NCI-H524 treated with DMSO at 0.1 percent for 48 hours (cell line): ENCODE data around the gene OR11H1.
"Not testable (repeated sequence)": the region's sequence is repeated elsewhere in the genome, so short reads cannot be mapped to it uniquely, and the experiment has no call there.

Source experiments
- DNase-seq: peaks from one replicate; lab custom pipeline; 2025; lab: John Stamatoyannopoulos, UW

The OR11H1 gene, protein sequence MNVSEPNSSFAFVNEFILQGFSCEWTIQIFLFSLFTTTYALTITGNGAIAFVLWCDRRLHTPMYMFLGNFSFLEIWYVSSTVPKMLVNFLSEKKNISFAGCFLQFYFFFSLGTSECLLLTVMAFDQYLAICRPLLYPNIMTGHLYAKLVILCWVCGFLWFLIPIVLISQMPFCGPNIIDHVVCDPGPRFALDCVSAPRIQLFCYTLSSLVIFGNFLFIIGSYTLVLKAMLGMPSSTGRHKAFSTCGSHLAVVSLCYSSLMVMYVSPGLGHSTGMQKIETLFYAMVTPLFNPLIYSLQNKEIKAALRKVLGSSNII

DNA sequence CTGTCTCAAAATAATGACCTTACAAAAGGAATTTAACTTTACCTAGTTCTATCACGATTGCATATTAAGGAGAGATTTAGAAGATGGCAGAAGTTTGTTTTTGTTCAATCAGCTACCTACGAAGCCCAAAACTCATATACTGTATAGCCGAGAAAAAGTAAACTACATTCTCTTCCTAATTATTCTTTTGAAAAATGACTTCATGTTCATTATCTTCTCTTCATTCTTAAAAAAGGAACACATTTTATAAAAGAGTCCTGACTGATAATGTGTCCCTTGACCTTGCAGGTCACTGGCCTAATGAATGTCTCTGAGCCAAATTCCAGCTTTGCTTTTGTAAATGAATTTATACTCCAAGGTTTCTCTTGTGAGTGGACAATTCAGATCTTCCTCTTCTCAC is at the start of gene OR11H1:
TSS of gene OR11H1 (plus strand) at position 301 of the 400 bp plus-strand sequence. CDS start at position 301, 0 bp downstream.
- not testable (repeated sequence) for DNase-seq

DNA sequence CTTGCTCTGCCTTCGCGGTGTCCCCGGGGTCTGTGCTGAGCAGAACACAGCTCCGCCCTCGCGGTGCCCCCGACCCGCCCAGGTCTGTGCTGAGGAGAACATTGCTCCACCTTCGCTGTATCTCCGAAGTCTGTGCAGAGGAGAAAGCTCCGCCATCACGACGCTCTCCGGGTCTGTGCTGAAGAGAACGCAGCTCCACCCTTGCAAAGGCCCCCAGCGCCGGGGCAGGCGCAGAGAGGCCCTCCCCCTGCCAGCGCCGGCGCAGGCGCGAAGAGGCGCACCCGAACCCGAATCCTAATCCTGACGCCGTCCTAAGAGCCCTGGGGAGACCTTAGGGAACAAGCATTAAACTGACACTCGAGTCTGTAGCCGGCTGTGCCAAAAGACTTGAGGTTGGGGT is 18.0 kb upstream of the OR11H1 start:
- DNase-seq = not testable (repeated sequence)

GRCh38 chr22:15515896-15516295 is 12.1 kb upstream of the OR11H1 start:
- not testable (repeated sequence) for DNase-seq

DNA sequence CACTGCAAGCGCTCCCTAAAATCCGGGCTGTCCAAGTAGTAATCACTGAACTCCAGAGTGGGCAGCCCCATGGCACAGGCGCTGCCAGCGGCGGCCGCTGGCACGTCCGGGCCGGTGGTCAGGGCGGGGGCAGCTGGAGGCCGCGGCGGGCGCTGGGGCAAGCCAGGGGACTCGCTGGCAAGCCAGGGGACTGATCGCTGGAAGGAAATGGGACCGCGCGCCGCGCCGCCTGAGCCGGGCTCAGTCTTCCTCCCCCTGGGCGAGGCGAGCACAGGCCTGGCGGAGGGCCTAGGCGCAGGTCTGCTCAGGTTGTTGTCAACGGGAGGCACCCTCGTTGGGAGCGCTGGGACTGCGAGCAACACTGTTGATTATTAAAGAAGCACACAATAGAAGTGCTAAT is 25.8 kb downstream of the OR11H1 start:
- DNase-seq = not testable (repeated sequence)

DNA sequence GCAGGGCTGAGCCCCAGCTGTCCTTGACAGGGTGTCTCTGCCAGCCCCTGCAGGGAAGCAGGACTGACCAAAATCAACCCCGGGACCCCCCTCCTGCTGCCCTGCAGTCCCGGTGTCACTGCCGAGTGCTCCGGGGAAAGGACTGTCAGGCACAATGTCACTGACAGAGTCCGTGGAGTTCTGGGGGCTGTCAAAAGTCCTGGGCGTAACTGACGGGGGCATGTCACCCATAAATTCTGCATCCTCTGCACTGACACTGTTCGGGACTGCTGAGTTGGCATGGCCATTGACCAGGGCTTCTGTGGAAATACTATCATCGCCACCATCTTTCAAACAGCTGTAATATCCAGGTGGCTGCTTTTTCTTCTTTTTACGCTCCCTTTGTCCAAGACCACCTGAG is 35.5 kb downstream of the OR11H1 start:
- DNase-seq = not testable (repeated sequence)

- DNase-seq = not testable (repeated sequence)
These were observed 37.1 kb downstream of the OR11H1 start for GRCh38 chr22:15565063-15565462.
